Type B pancreatic cell (in vitro differentiated cells): ENCODE data around the gene ZSCAN21. TPM values are rescaled to one million over a fixed set of nuclear protein-coding genes. Genes with fewer than 3 reads are reported as not detected.
A peak's percentile ranks its signal among the peaks of the same experiment; 100 is the strongest.

Experiments
- DNase-seq: peaks from one replicate; pipeline ENCODE4 v3.0.0; 2021; ENCODE audit warnings: mixed read lengths; ENCODE audit not compliant: unreplicated experiment; ENCODE audit errors: extremely low spot score
- H3K27ac Mint-ChIP-seq: 2 replicates; pipeline ENCODE4 v1.8.0; 2021; ENCODE audit warnings: mild to moderate bottlenecking, mixed read lengths
- H3K27me3 Mint-ChIP-seq: 2 replicates; pipeline ENCODE4 v1.8.0; 2021; ENCODE audit warnings: mixed read lengths
- H3K36me3 Mint-ChIP-seq: 2 replicates; pipeline ENCODE4 v1.8.0; 2021; ENCODE audit warnings: mixed read lengths
- H3K4me1 Mint-ChIP-seq: one replicate; pipeline ENCODE4 v1.8.0; 2021; ENCODE audit warnings: mixed read lengths; ENCODE audit not compliant: unreplicated experiment
- H3K4me3 Mint-ChIP-seq: 2 replicates; pipeline ENCODE4 v1.8.0; 2021; ENCODE audit warnings: mild to moderate bottlenecking, mixed read lengths
- H3K9me3 Mint-ChIP-seq: 2 replicates; pipeline ENCODE4 v1.8.0; 2021; ENCODE audit warnings: mixed read lengths
- CTCF ChIP-seq: fragments of 200-600 bp; sonication (generic); conservative IDR thresholded peaks from 2 replicates; pipeline ENCODE4 v1.5.0; 2021; ENCODE audit warnings: antibody characterized with exemption, mild to moderate bottlenecking
- total RNA-seq: library from RNA; stranded (reverse); gene quantifications from 2 replicates; pipeline ENCODE4 v1.2.1, GENCODE V29; 2021; ENCODE audit warnings: low replicate concordance

Gene ZSCAN21
- total RNA-seq, 1 donor from 2014 or later: 16.4 TPM

- H3K36me3 Mint-ChIP-seq: peaks cover 8% of the 10 kb centered on the region
- peak overlapping the region; percentile 96 for H3K4me3 Mint-ChIP-seq
- TF ChIP-seq CTCF: no peak
- H3K27me3 Mint-ChIP-seq: peaks cover 3% of the 10 kb centered on the region
- no peak for DNase-seq
- H3K9me3 Mint-ChIP-seq: no peaks in the 10 kb centered on the region
- H3K27ac Mint-ChIP-seq: peak overlapping the region; percentile 97
- peaks cover 31% of the 10 kb centered on the region for H3K4me1 Mint-ChIP-seq
Measured at GRCh38 chr7:100016215-100016901, 33.2 kb upstream of the ZSCAN21 start.

GRCh38 chr7:100017300-100017699 lies 32.3 kb upstream of the ZSCAN21 start:
- Mint-ChIP-seq H3K27ac (peak overlapping the region; percentile 73), H3K9me3 (no peaks in the 10 kb centered on the region), H3K27me3 (no peaks in the 10 kb centered on the region), H3K4me3 (peak overlapping the region; percentile 78), H3K4me1 (peaks cover 31% of the 10 kb centered on the region), H3K36me3 (peaks cover 8% of the 10 kb centered on the region)
- DNase-seq: no peak
- no peak for TF ChIP-seq CTCF

GRCh38 chr7:100017875-100018274 lies 31.7 kb upstream of the ZSCAN21 start:
- no peak for TF ChIP-seq CTCF
- Mint-ChIP-seq H3K27ac (peak overlapping the region; percentile 73), H3K9me3 (no peaks in the 10 kb centered on the region), H3K4me1 (peaks cover 37% of the 10 kb centered on the region), H3K4me3 (peak overlapping the region; percentile 78), H3K27me3 (no peaks in the 10 kb centered on the region), H3K36me3 (peaks cover 12% of the 10 kb centered on the region)
- DNase-seq: no peak

GRCh38 chr7:100019908-100020307 lies 29.7 kb upstream of the ZSCAN21 start:
- no peak for DNase-seq
- H3K27me3 Mint-ChIP-seq: no peaks in the 10 kb centered on the region
- H3K27ac Mint-ChIP-seq: peak overlapping the region; percentile 73
- no peak for TF ChIP-seq CTCF
- peak overlapping the region; percentile 55 for H3K4me3 Mint-ChIP-seq
- H3K9me3 Mint-ChIP-seq: no peaks in the 10 kb centered on the region
- H3K36me3 Mint-ChIP-seq: peaks cover 23% of the 10 kb centered on the region
- peaks cover 37% of the 10 kb centered on the region for H3K4me1 Mint-ChIP-seq

GRCh38 chr7:100021297-100021696 lies 28.3 kb upstream of the ZSCAN21 start:
- peaks cover 30% of the 10 kb centered on the region for H3K4me1 Mint-ChIP-seq
- DNase-seq: no peak
- H3K36me3 Mint-ChIP-seq: peaks cover 30% of the 10 kb centered on the region
- no peaks in the 10 kb centered on the region for H3K9me3 Mint-ChIP-seq
- H3K27ac Mint-ChIP-seq: peak overlapping the region; percentile 86
- no peak for TF ChIP-seq CTCF
- no peak overlapping the region for H3K4me3 Mint-ChIP-seq
- no peaks in the 10 kb centered on the region for H3K27me3 Mint-ChIP-seq
